ENCODE data around the gene LSP1.

DNA sequence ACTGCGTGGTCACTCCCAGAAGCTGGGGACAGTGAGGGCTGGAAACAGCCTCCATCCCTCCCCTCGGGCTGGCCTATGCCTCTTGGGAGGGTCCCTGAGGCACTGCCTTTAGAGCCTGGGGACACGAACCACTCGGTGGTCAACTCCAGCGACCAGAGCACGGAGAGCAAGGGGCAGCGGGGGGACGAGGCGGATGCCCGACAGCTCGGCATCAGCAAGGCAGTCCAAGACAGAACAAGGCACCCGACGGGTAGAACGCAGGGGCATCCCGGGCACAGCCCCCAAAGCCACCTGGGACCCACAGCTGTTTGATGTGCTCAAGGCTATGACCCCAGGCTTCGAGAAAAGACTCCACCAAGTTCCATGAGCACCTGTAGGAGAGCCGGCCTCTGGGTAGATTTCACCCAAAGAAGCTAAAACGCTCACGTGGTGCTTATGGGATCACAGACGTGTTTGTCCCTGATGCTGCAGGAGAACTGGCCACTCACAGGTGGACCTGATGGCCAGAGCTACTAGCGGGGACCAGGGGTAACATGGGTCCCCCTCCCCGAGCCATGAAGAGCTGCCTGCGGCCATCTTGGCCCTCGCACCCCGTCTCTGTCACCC is 510 bp upstream of the LSP1 start:
- TF ChIP-seq POLR2A (IDR thresholded peaks at IDR 0.05; ENCODE audit: extremely low read depth, insufficient read length) (no peak), MYC (IDR thresholded peaks at IDR 0.05; ENCODE audit: low read depth, low read length) (no peak)
- TF ChIP-seq, protein P1, sequence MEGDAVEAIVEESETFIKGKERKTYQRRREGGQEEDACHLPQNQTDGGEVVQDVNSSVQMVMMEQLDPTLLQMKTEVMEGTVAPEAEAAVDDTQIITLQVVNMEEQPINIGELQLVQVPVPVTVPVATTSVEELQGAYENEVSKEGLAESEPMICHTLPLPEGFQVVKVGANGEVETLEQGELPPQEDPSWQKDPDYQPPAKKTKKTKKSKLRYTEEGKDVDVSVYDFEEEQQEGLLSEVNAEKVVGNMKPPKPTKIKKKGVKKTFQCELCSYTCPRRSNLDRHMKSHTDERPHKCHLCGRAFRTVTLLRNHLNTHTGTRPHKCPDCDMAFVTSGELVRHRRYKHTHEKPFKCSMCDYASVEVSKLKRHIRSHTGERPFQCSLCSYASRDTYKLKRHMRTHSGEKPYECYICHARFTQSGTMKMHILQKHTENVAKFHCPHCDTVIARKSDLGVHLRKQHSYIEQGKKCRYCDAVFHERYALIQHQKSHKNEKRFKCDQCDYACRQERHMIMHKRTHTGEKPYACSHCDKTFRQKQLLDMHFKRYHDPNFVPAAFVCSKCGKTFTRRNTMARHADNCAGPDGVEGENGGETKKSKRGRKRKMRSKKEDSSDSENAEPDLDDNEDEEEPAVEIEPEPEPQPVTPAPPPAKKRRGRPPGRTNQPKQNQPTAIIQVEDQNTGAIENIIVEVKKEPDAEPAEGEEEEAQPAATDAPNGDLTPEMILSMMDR (IDR thresholded peaks at IDR 0.05; ENCODE audit: low read depth, low read length): no peak
- TF ChIP-seq, protein P2, sequence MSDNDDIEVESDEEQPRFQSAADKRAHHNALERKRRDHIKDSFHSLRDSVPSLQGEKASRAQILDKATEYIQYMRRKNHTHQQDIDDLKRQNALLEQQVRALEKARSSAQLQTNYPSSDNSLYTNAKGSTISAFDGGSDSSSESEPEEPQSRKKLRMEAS (IDR thresholded peaks at IDR 0.05; ENCODE audit: low read depth, low read length): no peak

Data from NB4 (cell line).